IMR-90 (cell line): ENCODE data around the gene TBCEL. TPM values are rescaled to one million over a fixed set of nuclear protein-coding genes. Genes with fewer than 3 reads are reported as not detected.

Experiments used
- ATAC-seq: fragments of 200-7000 bp; cut with Tn5 transposase; 2 replicates; pipeline ENCODE4 v1.9.1; 2020; ENCODE audit warnings: low read depth, mild to moderate bottlenecking, moderate library complexity
- BruUV-seq: library from RNA; stranded (reverse); fragments of 400-500 nt; replicated peaks from 2 replicates; lab custom pipeline; 2021; lab: Mats Ljungman, UMichigan
- CTCF ChIA-PET: fragments of 300-600 bp; formaldehyde crosslinking; extraction: SDS; loops from one replicate; lab custom pipeline; 2021; ENCODE audit warnings: antibody characterized with exemption; lab: Yijun Ruan, JAX
- POLR2A ChIA-PET: fragments of 300-600 bp; sonication (Branson Sonifier 250); formaldehyde crosslinking; loops from one replicate; lab custom pipeline; 2022; ENCODE audit warnings: antibody characterized with exemption; ENCODE audit not compliant: unreplicated experiment; lab: Charles Lee
- DNase-seq: peaks from one replicate; pipeline ENCODE4 v3.0.0; 2013
- H2AFZ ChIP-seq: replicated peaks from 2 replicates; pipeline ENCODE3; 2013; ENCODE audit warnings: low read length, mild to moderate bottlenecking; ENCODE audit not compliant: poor library complexity
- H2AK5ac ChIP-seq: 2 replicates; pipeline ENCODE4 v1.6.1; 2013; ENCODE audit warnings: low read depth, low read length, inconsistent platforms
- H2AK9ac ChIP-seq: replicated peaks from 2 replicates; pipeline ENCODE3; 2013; ENCODE audit warnings: mild to moderate bottlenecking, low read depth, low read length, moderate library complexity; ENCODE audit not compliant: poor library complexity
- H2BK120ac ChIP-seq: 2 replicates; pipeline ENCODE4 v1.6.1; 2013; ENCODE audit warnings: low read depth, low read length, inconsistent platforms
- H2BK15ac ChIP-seq: 3 replicates; pipeline ENCODE4 v1.6.1; 2013; ENCODE audit warnings: low read depth, low read length, inconsistent platforms
- H2BK20ac ChIP-seq: 2 replicates; pipeline ENCODE4 v1.6.1; 2013; ENCODE audit warnings: low read depth, mild to moderate bottlenecking, inconsistent platforms, low read length, moderate library complexity
- H2BK5ac ChIP-seq: 2 replicates; pipeline ENCODE4 v1.6.1; 2013; ENCODE audit warnings: mild to moderate bottlenecking, low read depth, low read length, inconsistent platforms; ENCODE audit not compliant: poor library complexity, severe bottlenecking
- H3K14ac ChIP-seq: replicated peaks from 2 replicates; pipeline ENCODE4 v1.6.1; 2013; ENCODE audit warnings: low read depth, low read length, inconsistent platforms
- H3K18ac ChIP-seq: 2 replicates; pipeline ENCODE4 v1.6.1; 2013; ENCODE audit warnings: low read depth, low read length, control low read depth
- H3K23ac ChIP-seq: 2 replicates; pipeline ENCODE4 v1.6.1; 2013; ENCODE audit warnings: low read depth, low read length, inconsistent platforms
- H3K27ac ChIP-seq: 2 replicates; pipeline ENCODE4 v1.5.1; 2013; ENCODE audit warnings: mild to moderate bottlenecking, control low read depth, low read length; ENCODE audit not compliant: insufficient read depth
- H3K27me3 ChIP-seq: 2 replicates; pipeline ENCODE4 v1.6.1; 2013; ENCODE audit warnings: low read length; ENCODE audit not compliant: control insufficient read depth, insufficient read depth
- H3K36me3 ChIP-seq: 2 replicates; pipeline ENCODE4 v1.6.1; 2013; ENCODE audit warnings: low read length, mixed read lengths; ENCODE audit not compliant: control insufficient read depth, insufficient read depth
- H3K4ac ChIP-seq: 2 replicates; pipeline ENCODE4 v1.6.1; 2013; ENCODE audit warnings: low read depth, low read length, inconsistent platforms
- H3K4me1 ChIP-seq: 2 replicates; pipeline ENCODE4 v1.6.1; 2013; ENCODE audit warnings: low read length, mixed read lengths; ENCODE audit not compliant: control insufficient read depth, insufficient read depth
- H3K4me2 ChIP-seq: 2 replicates; pipeline ENCODE4 v1.6.1; 2013; ENCODE audit warnings: low read depth, mild to moderate bottlenecking, control low read depth, low read length, moderate library complexity
- H3K4me3 ChIP-seq: 2 replicates; pipeline ENCODE4 v1.5.1; 2013; ENCODE audit warnings: low read depth, mild to moderate bottlenecking, control low read depth, low read length, moderate library complexity; ENCODE audit not compliant: insufficient read depth
- H3K56ac ChIP-seq: 2 replicates; pipeline ENCODE4 v1.6.1; 2013; ENCODE audit warnings: low read length, inconsistent platforms; ENCODE audit not compliant: insufficient read depth; ENCODE audit errors: extremely low read depth
- H3K79me1 ChIP-seq, 2 experiments: 2 replicates each; pipeline ENCODE4 v1.6.1; 2013; ENCODE audit warnings: low read length in 2 of 2, inconsistent platforms in 1 of 2, low read depth in 1 of 2
- H3K9ac ChIP-seq: 2 replicates; pipeline ENCODE4 v1.6.1; 2013; ENCODE audit warnings: low read depth, low read length, control low read depth
- H3K9me1 ChIP-seq: 2 replicates; pipeline ENCODE4 v1.6.1; 2013; ENCODE audit warnings: low read length, inconsistent platforms; ENCODE audit not compliant: insufficient read depth
- H3K9me3 ChIP-seq: 2 replicates; pipeline ENCODE4 v1.6.1; 2013; ENCODE audit warnings: low read length; ENCODE audit not compliant: control insufficient read depth, insufficient read depth
- H4K20me1 ChIP-seq: 2 replicates; pipeline ENCODE4 v1.6.1; 2013; ENCODE audit warnings: low read length, inconsistent platforms; ENCODE audit not compliant: insufficient read depth
- H4K5ac ChIP-seq: 2 replicates; pipeline ENCODE4 v1.6.1; 2013; ENCODE audit warnings: mild to moderate bottlenecking, low read depth, low read length, control low read depth
- H4K8ac ChIP-seq, 2 experiments: 2 replicates each; pipeline ENCODE4 v1.6.1; 2013; ENCODE audit warnings: low read depth in 2 of 2, low read length in 2 of 2, control low read depth in 1 of 2, inconsistent platforms in 1 of 2
- H4K91ac ChIP-seq: 2 replicates; pipeline ENCODE4 v1.6.1; 2013; ENCODE audit warnings: low read depth, low read length, inconsistent platforms; ENCODE audit not compliant: insufficient read depth
- RCOR1 ChIP-seq: IDR thresholded peaks from 2 replicates; pipeline ENCODE4 v1.6.1; 2012; ENCODE audit warnings: mild to moderate bottlenecking, low read length, improper control_type of control experiment; ENCODE audit not compliant: insufficient replicate concordance
- SMC3 ChIP-seq: fragments of 150-350 bp; IDR thresholded peaks from 2 replicates; pipeline ENCODE4 v1.6.1; 2016; ENCODE audit warnings: low read depth, mild to moderate bottlenecking, antibody characterized with exemption, low read length, moderate library complexity
- WGBS, 2 experiments: methylation state at CpG; one replicate each; pipeline versions ENCODE4 v1.1.5 to v1.1.7; 2013; ENCODE audit warnings: missing lambda C conversion rate in 2 of 2; ENCODE audit not compliant: insufficient read length in 1 of 2; ENCODE audit errors: extremely low coverage in 2 of 2; 5-methylcytosine and 5-hydroxymethylcytosine counted together
- dilution Hi-C: fragments of 300-500 bp; cut with HindIII; formaldehyde crosslinking; loops from one replicate; pipeline ENCODE4 v1.14.3; 2018; ENCODE audit warnings: low sequenced_read_pairs; ENCODE audit not compliant: unreplicated experiment
- in situ Hi-C: fragments of 300-500 bp; cut with MboI; formaldehyde crosslinking; loops from 3 replicates; pipeline ENCODE4 v1.14.3; 2019; ENCODE audit warnings: low sequenced_read_pairs, inconsistent platforms, mixed read lengths
- intact Hi-C: fragments of 100-400 bp; cut with micrococcal nuclease; formaldehyde crosslinking; loops from 2 replicates; pipeline ENCODE4 v1.10.0; 2022
- polyA plus RNA-seq, 3 experiments: library from polyadenylated mRNA; depleted of rRNA; stranded (reverse); fragments of >200 nt; gene quantifications; 2 replicates each; pipeline ENCODE4 v1.2.3, GENCODE V29; 2012; ENCODE audit warnings: low replicate concordance in 1 of 3
- total RNA-seq: library from RNA; depleted of rRNA; stranded (reverse); fragments of >200 nt; gene quantifications from 2 replicates; pipeline ENCODE4 v1.2.3, GENCODE V29; 2012
- TF ChIP-seq, protein P1 (sequence below): fragments of 150-350 bp; IDR thresholded peaks from 2 replicates; pipeline ENCODE4 v1.6.1; 2017; ENCODE audit warnings: mild to moderate bottlenecking, antibody characterized with exemption, low read length, low read depth

The TBCEL gene
- total and polyA plus RNA-seq, 2 of the 4 experiments (the other 2 are of a cell fraction): 7.1 to 21.0 TPM

DNA sequence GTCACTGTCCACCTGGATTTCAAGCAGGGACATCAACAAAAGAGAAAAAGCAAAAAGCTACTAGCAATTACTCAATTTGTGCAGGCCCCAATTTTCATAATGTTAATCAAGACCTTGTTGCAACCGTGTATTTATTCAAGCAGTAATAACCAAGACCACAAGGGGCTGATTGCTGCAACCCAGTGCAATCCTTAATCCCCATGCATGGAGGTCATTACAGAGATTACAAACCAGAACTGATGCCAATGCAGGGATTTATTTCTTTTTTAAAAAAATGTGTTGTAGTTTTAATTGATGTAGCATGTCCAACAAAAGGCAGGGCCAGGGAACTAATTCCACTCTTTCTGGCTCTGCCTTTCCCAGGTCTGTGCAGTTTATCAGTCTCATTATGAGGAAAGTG is 95.5 kb downstream of the TBCEL start:
- H3K9me3 ChIP-seq: peaks cover 4% of the 10 kb centered on the region
- H4K5ac ChIP-seq: no peak overlapping the region
- 80% methylated on average over 1 of the region's 1 CpG; no CpG with 5 or more reads in 1 of the 2 experiments for WGBS, 2 experiments
- no peak overlapping the region for H4K91ac ChIP-seq
- no peak overlapping the region for H2AK5ac ChIP-seq
- no peak overlapping the region for H3K4me3 ChIP-seq
- H3K4ac ChIP-seq: no peak overlapping the region
- no peak for TF ChIP-seq RCOR1
- TF ChIP-seq, protein P1, sequence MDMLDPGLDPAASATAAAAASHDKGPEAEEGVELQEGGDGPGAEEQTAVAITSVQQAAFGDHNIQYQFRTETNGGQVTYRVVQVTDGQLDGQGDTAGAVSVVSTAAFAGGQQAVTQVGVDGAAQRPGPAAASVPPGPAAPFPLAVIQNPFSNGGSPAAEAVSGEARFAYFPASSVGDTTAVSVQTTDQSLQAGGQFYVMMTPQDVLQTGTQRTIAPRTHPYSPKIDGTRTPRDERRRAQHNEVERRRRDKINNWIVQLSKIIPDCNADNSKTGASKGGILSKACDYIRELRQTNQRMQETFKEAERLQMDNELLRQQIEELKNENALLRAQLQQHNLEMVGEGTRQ: no peak
- TF ChIP-seq SMC3: no peak
- no peak overlapping the region for H3K23ac ChIP-seq
- no peaks in the 10 kb centered on the region for H3K9me1 ChIP-seq
- intact Hi-C loops: no loop called here
- H3K18ac ChIP-seq: no peak overlapping the region
- H3K14ac ChIP-seq: no peak overlapping the region
- H2AK9ac ChIP-seq: no peak overlapping the region
- ATAC-seq: no peak
- DNase-seq: no peak
- no peak overlapping the region for H2AFZ ChIP-seq
- no peak overlapping the region for H3K9ac ChIP-seq
- BruUV-seq: no TSS peak
- H3K4me1 ChIP-seq: no peaks in the 10 kb centered on the region
- H4K20me1 ChIP-seq: no peaks in the 10 kb centered on the region
- H3K36me3 ChIP-seq: no peaks in the 10 kb centered on the region
- in situ Hi-C loops: no loop called here
- H3K27me3 ChIP-seq: peaks cover 7% of the 10 kb centered on the region
- no peak overlapping the region for H2BK15ac ChIP-seq
- H3K27ac ChIP-seq: no peak overlapping the region
- H3K4me2 ChIP-seq: no peak overlapping the region
- ChIA-PET CTCF (no interaction called here), POLR2A (no interaction called here)
- no peaks in the 10 kb centered on the region for H3K79me1 ChIP-seq
- no peak overlapping the region for H4K8ac ChIP-seq
- no peak overlapping the region for H2BK120ac ChIP-seq
- H2BK5ac ChIP-seq: no peak overlapping the region
- H3K56ac ChIP-seq: no peak overlapping the region
- no peak overlapping the region for H2BK20ac ChIP-seq
- dilution Hi-C loops: no loop called here
